GM18511 (cell line): ENCODE data around the gene INSM1.

ENCODE experiments used
- ATAC-seq: cut with Tn5 transposase; IDR thresholded peaks from one replicate; pipeline ENCODE4 v1.9.1; 2021; ENCODE audit warnings: mild to moderate bottlenecking, moderate library complexity; ENCODE audit not compliant: unreplicated experiment

The INSM1 gene

DNA sequence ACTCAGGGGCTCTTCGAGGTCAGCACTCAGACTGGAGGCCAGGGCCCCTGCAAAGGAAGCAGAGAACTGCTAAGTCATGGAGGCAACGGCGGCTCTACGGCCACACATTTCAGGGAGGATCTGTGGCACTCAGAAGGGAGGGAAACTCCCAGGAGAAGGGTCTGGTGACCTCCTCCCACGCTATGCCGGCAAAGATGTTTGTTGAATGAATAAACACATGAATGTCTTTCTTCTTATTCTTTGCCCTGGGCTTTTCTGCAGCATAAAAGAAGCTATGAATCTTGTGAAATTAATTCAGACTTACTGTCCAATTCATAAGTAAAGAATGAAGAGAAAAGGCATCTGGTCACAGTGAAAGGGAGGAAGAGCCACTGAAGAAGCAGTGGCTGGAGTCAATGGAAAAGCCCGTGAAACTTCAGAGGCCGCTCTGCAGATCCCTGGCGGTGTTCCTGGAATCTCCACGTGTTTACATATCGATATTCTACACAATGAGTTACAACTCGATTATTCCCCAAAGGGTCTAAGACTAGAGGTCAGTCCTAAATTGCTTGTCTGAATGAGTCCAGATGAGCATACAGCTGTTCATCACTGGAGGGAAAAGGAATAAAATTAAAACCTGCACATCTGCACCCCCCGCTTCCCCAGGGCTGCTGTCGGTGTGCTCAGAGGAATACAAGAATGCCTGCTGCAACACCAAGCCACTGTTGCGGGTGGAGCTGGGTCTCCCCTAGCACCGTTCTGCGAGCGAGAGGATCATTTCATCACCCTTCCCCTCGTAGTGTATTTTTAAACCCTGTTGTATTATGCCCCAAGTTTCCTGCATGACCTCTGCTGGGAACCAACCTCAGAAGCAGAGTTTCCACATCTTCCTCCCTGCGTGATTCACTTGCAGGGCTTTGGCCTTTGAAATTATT, 25.6 kb downstream of the INSM1 start:
- ATAC-seq, result no peak

DNA sequence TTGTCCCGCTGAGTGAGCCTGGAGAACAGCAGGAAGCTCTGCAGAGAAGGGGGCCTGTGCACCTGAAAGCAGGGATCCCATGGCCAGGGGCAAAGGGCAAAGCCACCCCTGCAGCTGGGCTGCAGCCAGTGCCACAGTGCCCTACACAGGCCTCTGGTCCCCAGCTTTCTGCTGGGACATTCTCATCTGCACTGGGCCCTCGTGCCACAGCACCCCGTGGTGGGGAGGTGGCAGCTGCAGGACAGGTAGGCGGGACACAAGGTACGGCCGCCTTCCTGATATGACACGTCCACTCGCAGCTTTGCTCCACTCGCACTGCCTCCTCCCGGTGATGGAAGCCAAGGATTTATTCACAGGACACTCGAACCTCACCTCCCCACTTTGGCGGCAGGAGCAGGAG, 27.2 kb downstream of the INSM1 start:
- no peak for ATAC-seq

DNA sequence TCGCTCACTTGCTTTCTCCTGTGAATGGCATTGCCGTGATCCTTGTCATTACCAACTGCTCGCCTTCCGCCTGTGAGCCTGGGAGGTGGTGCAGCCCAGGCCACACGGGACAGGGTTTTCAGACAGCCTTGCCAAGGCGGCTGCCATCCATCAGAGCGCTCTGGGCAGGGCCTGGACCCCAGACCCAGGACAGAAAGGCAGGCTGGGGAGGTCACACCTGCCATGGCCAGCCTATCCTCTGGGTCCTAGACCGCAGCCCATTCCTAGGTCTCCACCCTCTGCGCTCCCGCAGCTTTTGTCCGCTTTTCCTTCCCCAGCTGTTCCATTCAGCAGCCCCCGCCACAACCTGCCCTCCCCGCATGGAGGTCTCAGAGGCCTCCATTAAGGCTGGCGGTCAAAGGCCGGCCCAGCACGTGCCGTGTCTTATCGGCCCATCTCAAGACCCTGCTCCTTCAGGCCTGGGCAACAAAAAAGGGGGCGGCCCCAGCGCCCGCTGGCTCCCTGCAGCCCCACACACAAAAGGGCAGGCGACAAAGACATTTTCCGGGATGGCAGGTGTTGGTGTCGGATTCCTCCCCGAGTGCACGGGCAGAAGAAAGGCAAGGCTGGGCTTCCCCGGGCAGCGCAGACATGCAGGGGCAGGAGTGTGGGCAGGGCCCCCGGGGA, 28.1 kb downstream of the INSM1 start:
- ATAC-seq, result no peak

DNA sequence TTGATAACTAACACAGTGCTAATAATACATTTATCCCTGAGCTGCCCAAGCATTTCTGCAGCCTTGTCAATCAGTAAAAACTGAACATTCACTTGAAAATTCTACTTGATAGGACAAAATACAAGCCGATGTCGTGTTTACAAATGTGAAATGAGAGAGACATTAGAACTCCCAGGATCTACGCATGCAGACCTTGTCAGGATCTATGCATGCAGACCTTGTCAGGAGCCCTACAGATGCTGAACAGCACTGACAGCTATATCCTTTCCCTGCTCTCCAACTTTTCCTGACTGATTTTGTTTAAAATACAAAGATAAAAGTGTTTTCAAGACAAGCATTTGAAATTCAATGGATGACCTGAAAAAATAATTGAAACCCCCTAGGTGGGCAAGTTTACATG, 28.9 kb downstream of the INSM1 start:
- ATAC-seq, result no peak

GRCh38 chr20:20398123-20398522, 30.2 kb downstream of the INSM1 start:
- ATAC-seq, result no peak

GRCh38 chr20:20399531-20400500, 31.9 kb downstream of the INSM1 start:
- ATAC-seq, result no peak

- no peak for ATAC-seq
Observed at GRCh38 chr20:20401991-20402390, 34.1 kb downstream of the INSM1 start.

GRCh38 chr20:20404633-20405032, 36.7 kb downstream of the INSM1 start:
- no peak for ATAC-seq

DNA sequence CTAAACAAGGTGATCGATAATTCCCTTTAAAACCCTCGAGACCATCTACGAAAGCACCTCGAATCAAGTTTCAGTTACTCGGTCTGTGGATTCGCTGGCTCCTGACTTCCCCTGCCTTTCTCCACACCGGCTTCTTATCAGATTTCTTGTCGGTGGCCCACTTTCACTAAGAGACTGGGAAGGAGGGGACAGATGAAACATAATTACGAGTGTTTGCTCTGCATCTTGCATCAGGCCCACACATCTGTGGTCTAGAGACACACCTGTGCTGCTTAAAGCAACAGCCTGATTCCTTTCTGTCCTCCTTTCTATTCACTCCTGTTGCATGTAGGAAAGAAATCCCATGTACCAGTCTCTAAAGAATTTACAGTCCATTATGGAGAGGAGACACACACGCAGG, 37.7 kb downstream of the INSM1 start:
- no peak for ATAC-seq

- ATAC-seq, result no peak
Observed at GRCh38 chr20:20406306-20406705, 38.4 kb downstream of the INSM1 start.

DNA sequence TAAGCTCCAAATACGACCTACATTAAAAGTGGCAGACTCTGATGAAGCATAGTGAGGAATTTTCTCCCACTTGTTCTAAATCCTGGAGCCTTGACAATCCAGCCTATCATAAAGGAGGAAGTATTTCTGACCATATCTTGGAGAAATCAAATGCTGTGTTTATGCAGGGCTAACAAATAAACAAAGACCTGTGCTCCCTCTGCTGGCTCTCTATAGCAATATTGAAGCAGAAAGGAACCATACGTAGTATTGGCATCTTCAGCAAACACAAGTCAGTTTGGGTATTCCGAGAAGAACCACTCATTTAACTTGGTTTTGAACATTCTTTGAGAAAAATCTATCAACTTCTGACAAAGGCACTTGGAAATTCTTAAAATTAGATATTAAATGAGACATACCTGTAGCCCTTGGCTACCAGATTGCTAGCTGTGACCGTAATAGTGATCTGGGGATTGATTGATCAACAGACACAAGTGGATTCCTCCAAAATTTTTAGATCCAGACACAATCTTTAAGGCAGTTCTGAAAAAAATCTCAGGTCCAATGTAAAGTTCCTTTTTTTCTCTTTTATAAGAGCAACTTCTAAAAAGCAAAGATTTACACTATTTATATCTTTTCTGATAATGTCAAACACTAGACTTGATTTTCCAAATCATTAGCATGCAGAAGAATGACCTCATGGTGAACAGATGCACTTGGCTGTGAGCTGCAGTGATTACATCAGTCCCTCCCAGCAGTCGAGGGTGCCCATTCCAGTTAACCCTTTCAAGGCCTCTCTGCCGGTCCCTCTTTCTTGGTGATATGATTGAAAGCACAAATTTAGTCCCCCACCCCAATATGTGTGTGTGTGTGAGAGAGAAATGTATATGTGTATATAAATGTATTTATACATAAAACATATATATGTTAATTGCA, 40.2 kb downstream of the INSM1 start:
- ATAC-seq, result no peak

GRCh38 chr20:20409331-20409730, 41.4 kb downstream of the INSM1 start:
- no peak for ATAC-seq

DNA sequence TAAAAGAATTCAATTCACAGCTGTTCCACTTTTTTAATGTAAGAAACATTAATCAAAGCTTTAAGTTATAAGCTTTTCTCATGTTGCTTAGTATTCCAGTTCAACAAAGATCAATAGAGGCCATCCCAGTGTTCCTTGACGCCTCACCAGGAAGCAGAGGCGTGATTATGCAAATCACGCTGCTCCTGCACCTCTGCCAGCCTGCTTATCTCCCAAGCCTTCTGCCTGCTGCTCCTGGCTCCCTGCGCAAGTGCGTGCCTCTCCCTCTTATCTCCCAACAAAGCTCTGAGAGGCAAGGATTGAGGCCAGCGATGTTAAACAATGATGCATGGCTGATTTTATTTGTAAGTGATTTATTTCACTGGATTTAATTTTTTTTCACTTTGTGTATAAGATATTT, 42.8 kb downstream of the INSM1 start:
- no peak for ATAC-seq

DNA sequence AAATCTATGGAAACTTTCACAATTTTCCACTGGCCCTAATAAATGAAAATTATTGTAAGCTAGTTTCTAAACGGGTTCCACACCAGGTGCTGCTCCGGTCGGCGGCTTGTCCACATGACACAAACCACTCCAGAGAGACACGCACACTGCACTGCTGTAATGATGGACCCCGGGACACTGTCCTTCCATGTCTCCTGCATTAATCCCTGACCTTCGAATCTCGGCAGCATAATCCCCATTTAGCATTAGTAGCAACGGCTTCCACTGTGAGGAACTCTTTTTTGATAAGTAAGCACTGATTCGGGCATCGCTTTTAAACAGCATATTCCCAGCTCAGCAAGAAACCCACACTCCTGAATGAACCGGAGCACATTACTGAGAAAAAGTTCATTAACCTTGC, 43.5 kb downstream of the INSM1 start:
- no peak for ATAC-seq

- no peak for ATAC-seq
Observed at GRCh38 chr20:20411836-20412235, 43.9 kb downstream of the INSM1 start.

DNA sequence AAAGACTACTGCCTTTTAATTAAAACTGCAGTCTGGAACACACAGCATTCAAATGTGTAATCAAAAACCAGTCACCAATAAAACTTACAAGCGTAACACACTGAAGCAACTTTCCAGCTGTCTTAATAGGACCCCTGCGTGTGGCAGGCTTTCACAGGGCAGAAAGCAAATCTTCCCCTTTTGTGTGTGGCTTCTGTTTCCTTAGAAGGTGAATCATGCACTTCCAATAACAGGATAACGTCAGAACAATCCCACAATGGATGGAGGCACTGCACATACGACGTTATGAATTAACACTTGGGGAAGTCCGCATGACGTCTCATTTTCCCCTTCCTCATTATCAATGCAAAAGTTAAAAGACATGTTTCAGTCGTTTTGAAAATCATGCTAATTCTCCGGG, 44.8 kb downstream of the INSM1 start:
- no peak for ATAC-seq

- no peak for ATAC-seq
Observed at GRCh38 chr20:20413810-20414281, 45.9 kb downstream of the INSM1 start.

GRCh38 chr20:20414640-20415220, 46.8 kb downstream of the INSM1 start:
- no peak for ATAC-seq

- ATAC-seq, result no peak
Observed at GRCh38 chr20:20415321-20415720, 47.4 kb downstream of the INSM1 start.
